RWPE2 (cell line): Measurements from ENCODE around the gene PRAMEF2.
A peak's percentile ranks its signal among the peaks of the same experiment; 100 is the strongest.
"Not testable (repeated sequence)": the region's sequence is repeated elsewhere in the genome, so short reads cannot be mapped to it uniquely, and the experiment has no call there.

Source experiments
- ATAC-seq: fragments of 200-7000 bp; cut with Tn5 transposase; 3 replicates; pipeline ENCODE4 v1.9.1; 2021; ENCODE audit warnings: low read depth
- DNase-seq: peaks from one replicate; pipeline ENCODE4 v3.0.0-alpha.2; 2020; ENCODE audit warnings: low spot score
- H3K27ac ChIP-seq: fragments of 450-650 bp; 2 replicates; pipeline ENCODE4 v1.5.1; 2017; ENCODE audit warnings: mild to moderate bottlenecking; ENCODE audit not compliant: poor library complexity, severe bottlenecking
- H3K27me3 ChIP-seq: fragments of 250-450 bp; sonication (Bioruptor Pico); 2 replicates; pipeline ENCODE4 v1.5.1; 2021; ENCODE audit warnings: mild to moderate bottlenecking, moderate library complexity; ENCODE audit not compliant: insufficient read depth, poor library complexity, severe bottlenecking
- H3K36me3 ChIP-seq: fragments of 250-450 bp; sonication (Bioruptor Pico); 2 replicates; pipeline ENCODE4 v1.5.1; 2020; ENCODE audit warnings: low read depth, mild to moderate bottlenecking, moderate library complexity
- H3K4me1 ChIP-seq: fragments of 250-450 bp; sonication (Bioruptor Pico); 2 replicates; pipeline ENCODE4 v1.5.1; 2021; ENCODE audit warnings: mild to moderate bottlenecking, moderate library complexity; ENCODE audit not compliant: insufficient read depth, poor library complexity, severe bottlenecking
- H3K4me3 ChIP-seq: fragments of 250-450 bp; sonication (Bioruptor Pico); 2 replicates; pipeline ENCODE4 v1.5.1; 2021; ENCODE audit warnings: mild to moderate bottlenecking, moderate library complexity; ENCODE audit not compliant: severe bottlenecking
- H3K9me3 ChIP-seq: fragments of 250-450 bp; sonication (Bioruptor Pico); 2 replicates; pipeline ENCODE4 v1.5.1; 2021; ENCODE audit warnings: mild to moderate bottlenecking, moderate library complexity; ENCODE audit not compliant: severe bottlenecking
- TF ChIP-seq, protein P1 (sequence below): fragments of 450-650 bp; IDR thresholded peaks from one replicate; pipeline ENCODE4 v1.5.1; 2017; ENCODE audit warnings: mild to moderate bottlenecking, moderate library complexity; ENCODE audit not compliant: poor library complexity, severe bottlenecking

The PRAMEF2 gene, protein sequence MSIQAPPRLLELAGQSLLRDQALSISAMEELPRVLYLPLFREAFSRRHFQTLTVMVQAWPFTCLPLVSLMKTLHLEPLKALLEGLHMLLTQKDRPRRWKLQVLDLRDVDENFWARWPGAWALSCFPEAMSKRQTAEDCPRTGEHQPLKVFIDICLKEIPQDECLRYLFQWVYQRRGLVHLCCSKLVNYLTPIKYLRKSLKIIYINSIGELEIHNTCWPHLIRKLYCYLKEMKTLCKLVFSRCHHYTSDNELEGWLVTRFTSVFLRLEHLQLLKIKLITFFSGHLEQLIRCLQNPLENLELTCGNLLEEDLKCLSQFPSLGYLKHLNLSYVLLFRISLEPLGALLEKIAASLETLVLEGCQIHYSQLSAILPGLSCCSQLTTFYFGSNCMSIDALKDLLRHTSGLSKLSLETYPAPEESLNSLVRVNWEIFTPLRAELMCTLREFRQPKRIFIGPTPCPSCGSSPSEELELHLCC

DNA sequence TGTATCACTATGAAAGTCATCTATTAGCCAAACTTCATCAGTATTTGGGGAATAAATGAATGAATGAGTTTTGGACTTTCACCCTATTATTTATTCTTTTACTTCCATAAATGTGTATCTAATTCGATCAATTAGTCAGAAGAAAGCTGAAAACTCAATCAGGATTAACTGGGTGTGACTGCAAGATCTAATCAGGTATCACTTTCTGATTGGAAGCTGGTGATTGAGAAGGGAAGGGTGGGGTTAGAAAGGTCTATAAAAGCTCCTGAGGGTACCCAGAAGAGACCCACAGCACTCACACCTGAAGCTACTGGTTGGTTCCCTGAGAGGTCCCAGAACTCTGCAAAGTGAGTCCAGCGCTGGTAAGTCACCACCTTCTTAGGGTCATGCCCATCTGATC is at the start of gene PRAMEF2:
TSS of gene PRAMEF2 (plus strand) at position 301 of the 400 bp plus-strand sequence. CDS start 1,924 bp downstream, outside the sequence.
- not testable (repeated sequence) for H3K36me3 ChIP-seq, H3K4me3 ChIP-seq, ATAC-seq

DNA sequence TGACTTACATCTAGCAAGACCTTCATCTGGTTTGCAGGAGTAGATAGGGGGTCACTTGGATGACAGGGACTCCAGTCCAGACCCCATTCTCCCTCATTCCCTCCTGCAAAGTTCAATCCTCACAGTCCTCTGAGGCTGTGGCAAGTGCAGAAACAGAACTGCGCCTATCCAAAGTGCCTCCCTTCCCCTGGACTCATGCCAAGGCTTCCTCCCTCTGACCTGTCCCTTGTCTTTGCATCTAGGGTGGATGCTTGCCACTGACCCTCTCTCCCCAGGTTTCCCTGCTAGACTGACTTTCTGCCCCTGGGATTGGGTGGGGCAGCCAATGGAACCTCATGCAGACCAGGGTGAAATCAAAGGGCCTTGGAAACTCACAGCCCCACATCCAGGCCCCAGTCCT is 47.0 kb upstream of the PRAMEF2 start:
- Histone ChIP-seq H3K9me3 (no peaks in the 10 kb centered on the region), H3K4me1 (no peaks in the 10 kb centered on the region), H3K27me3 (no peaks in the 10 kb centered on the region), H3K27ac (peak overlapping the region; percentile 60), H3K36me3 (no peaks in the 10 kb centered on the region), H3K4me3 (no peak overlapping the region)
- no peak for DNase-seq
- no peak for ATAC-seq
- TF ChIP-seq, protein P1, sequence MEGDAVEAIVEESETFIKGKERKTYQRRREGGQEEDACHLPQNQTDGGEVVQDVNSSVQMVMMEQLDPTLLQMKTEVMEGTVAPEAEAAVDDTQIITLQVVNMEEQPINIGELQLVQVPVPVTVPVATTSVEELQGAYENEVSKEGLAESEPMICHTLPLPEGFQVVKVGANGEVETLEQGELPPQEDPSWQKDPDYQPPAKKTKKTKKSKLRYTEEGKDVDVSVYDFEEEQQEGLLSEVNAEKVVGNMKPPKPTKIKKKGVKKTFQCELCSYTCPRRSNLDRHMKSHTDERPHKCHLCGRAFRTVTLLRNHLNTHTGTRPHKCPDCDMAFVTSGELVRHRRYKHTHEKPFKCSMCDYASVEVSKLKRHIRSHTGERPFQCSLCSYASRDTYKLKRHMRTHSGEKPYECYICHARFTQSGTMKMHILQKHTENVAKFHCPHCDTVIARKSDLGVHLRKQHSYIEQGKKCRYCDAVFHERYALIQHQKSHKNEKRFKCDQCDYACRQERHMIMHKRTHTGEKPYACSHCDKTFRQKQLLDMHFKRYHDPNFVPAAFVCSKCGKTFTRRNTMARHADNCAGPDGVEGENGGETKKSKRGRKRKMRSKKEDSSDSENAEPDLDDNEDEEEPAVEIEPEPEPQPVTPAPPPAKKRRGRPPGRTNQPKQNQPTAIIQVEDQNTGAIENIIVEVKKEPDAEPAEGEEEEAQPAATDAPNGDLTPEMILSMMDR: no peak

More for the DNA sequence above, at the start of gene PRAMEF2:
- not testable (repeated sequence) for H3K27ac ChIP-seq, H3K4me1 ChIP-seq, H3K9me3 ChIP-seq, H3K27me3 ChIP-seq, DNase-seq

DNA sequence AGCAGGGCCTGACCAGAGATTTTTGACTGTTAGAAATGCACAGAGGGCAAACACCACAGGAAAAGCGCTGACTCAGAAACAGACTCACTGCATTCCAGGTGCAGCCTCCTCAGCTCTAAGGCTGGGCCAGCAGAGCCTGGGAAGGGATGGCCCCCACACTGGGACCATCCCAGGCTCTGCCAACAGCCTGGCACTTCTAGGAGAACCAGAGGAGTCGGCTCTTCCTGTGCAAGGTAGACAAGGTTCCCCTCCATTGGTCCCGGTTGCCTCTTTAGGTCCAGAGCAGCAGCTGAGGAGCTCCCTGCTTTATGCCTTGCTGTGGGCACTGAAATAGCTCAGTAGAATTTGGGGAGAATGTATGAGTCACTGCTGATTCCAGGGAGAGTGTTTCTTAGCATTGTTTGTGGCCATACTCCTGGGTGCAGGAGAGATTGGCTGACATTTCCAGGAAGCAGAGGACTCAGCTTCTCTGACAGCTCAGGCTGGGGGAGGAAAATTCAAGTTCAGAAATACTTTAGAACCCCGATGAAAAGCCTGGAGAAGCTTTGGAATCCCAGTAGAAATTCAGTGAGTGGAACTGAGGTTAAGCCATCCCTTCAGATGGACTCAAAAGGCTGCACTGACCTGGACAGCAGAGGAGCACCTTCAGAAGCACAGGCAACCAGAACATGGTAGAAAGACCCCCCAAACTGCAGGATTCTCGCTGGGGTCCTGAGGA is 46.0 kb upstream of the PRAMEF2 start:
- TF ChIP-seq, protein P1: no peak
- DNase-seq: no peak
- Histone ChIP-seq H3K9me3 (no peaks in the 10 kb centered on the region), H3K27me3 (no peaks in the 10 kb centered on the region), H3K36me3 (no peaks in the 10 kb centered on the region), H3K4me3 (no peak overlapping the region), H3K27ac (peak overlapping the region; percentile 60), H3K4me1 (no peaks in the 10 kb centered on the region)
- ATAC-seq: peak; percentile 88

DNA sequence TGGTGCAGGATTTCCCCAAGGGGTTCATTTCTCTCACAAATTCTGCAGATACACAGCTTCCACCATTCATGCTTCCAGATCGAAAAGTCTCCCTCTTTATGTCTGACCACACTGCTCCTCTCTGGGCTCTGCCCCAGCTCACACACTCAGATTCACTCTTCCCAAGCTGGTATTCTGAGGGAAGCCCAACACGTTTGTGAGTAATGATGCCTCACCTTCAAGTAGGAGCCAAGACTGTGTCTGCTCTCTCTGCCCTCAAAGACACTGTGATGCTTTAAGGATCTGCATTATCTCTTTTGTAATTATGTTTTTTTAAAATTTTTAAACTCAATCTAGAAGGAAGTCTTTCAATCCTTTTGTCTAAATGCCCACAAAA is 45.5 kb upstream of the PRAMEF2 start:
- TF ChIP-seq, protein P1: no peak
- Histone ChIP-seq H3K9me3 (no peaks in the 10 kb centered on the region), H3K27ac (peak overlapping the region; percentile 60), H3K27me3 (no peaks in the 10 kb centered on the region), H3K4me3 (no peak overlapping the region), H3K4me1 (no peaks in the 10 kb centered on the region), H3K36me3 (no peaks in the 10 kb centered on the region)
- ATAC-seq (peak; percentile 57), DNase-seq (no peak)

DNA sequence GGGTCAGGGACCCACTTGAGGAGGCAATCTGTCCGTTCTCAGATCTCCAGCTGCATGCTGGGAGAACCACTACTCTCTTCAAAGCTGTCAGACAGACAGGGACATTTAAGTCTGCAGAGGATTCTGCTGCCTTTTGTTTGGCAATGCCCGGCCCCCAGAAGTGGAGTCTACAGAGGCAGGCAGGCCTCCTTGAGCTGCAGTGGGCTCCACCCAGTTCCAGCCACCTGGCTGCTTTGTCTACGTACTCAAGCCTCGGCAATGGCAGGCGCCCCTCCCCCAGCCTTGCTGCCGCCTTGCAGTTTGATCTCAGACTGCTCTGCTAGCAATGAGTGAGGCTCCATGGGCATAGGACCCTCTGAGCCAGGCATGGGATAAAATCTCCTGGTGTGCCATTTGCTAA is 37.8 kb upstream of the PRAMEF2 start:
- H3K27me3 ChIP-seq, H3K4me3 ChIP-seq, H3K36me3 ChIP-seq, DNase-seq, H3K27ac ChIP-seq, H3K9me3 ChIP-seq, H3K4me1 ChIP-seq, ATAC-seq: not testable (repeated sequence)

DNA sequence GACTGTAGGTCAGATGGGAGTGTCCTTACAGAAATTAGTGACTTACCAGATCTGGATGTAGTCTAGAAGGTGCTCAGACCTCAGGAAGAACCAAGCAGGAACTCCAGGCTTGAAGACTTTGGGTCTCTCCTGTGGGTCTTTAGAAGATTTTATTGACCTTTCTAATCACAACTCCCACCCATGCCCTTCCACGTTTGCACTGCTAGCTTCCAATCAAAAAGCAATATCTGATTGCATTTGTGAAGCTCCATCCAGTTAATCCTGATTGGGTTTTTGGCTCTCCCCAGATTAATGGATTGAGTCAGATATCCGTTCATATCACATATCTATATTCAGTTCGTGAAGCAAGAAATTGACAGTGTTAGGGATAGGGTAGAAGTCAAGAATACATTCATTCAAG is 25.6 kb upstream of the PRAMEF2 start, which contains the start of gene PRAMEF11:
TSS of gene PRAMEF11 (minus strand) at position 101 of the 400 bp plus-strand sequence. CDS start 2,621 bp downstream, outside the sequence.
- H3K36me3 ChIP-seq, ATAC-seq, DNase-seq, H3K9me3 ChIP-seq, H3K4me1 ChIP-seq, H3K4me3 ChIP-seq, H3K27me3 ChIP-seq, H3K27ac ChIP-seq: not testable (repeated sequence)

DNA sequence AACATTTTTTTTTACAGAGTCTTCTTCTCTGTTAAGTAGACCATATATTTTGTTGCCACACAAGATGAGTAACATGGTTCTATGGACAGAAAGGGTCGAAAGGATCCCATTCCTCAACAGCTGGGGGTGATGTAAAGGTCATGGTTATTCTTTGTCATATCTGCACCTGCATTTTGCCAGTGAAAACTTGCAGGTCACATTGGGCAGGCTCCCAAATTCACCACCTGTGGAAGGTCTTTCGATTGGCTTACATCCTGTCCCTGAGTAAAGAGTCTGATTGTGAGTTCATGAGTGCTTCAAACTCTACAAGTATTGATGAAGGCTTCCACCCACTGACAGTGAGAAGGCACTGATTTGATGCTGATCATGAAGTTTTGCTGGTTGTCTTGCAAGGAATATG is 23.6 kb upstream of the PRAMEF2 start:
- H3K9me3 ChIP-seq, ATAC-seq, DNase-seq, H3K36me3 ChIP-seq, H3K4me3 ChIP-seq, H3K27ac ChIP-seq, H3K4me1 ChIP-seq, H3K27me3 ChIP-seq: not testable (repeated sequence)

DNA sequence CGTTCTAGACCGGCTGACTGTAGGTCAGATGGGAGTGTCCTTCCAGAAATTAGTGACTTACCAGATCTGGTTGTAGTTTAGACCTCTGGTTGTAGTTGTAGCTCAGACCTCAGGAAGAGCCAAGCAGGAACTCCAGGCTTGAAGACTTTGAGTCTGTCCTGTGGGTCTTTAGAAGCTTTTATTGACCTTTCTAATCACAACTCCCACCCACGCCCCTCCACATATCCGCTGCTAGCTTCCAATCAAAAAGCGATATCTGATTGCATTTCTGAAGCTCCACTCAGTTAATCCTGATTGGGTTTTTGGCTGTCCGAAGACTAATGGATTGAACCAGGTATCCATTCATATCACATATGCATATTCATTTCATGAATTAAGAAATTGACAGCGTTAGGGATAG is 8.3 kb upstream of the PRAMEF2 start, which contains the start of gene HNRNPCL1:
TSS of gene HNRNPCL1 (minus strand) at position 101 of the 400 bp plus-strand sequence. CDS start 431 bp downstream, outside the sequence.
- H3K9me3 ChIP-seq, ATAC-seq, DNase-seq, H3K4me3 ChIP-seq, H3K4me1 ChIP-seq, H3K27me3 ChIP-seq, H3K36me3 ChIP-seq, H3K27ac ChIP-seq: not testable (repeated sequence)
